Right hindlimb (tissue), 1 donor: ENCODE data around the gene MANF.
"Not testable (repeated sequence)": the region's sequence is repeated elsewhere in the genome, so short reads cannot be mapped to it uniquely, and the experiment has no call there.

ENCODE experiments used
- DNase-seq: peaks from one replicate; pipeline ENCODE4 v3.0.0-alpha.2; 2018

Gene MANF

GRCh38 chr3:51384726-51385473 is at the start of gene MANF:
Gene MANF, plus strand, starts transcription at chr3:51385291. Its CDS starts 52 bp downstream, at chr3:51385343.
- DNase-seq, result peak; percentile 99

DNA sequence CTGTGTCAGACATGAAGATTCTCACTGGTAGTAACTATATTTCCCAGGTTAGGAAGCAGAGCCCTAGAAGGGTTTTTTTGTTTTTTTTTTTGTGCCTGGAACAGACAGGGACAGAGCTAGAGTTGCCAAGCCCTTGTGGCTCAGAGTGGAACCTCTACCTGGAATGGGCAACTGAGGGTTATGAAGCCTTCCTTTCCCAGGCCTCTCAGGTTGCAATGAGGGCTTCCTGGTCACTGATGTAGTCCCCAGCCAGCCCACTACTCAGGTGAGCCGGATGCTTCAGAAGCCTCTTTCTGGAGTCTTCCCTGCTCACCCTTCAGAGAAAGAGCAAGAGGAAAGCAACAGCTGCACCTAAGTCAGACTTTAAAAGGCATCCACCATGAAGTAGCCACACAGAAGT is 48.8 kb upstream of the MANF start:
- no peak for DNase-seq

DNA sequence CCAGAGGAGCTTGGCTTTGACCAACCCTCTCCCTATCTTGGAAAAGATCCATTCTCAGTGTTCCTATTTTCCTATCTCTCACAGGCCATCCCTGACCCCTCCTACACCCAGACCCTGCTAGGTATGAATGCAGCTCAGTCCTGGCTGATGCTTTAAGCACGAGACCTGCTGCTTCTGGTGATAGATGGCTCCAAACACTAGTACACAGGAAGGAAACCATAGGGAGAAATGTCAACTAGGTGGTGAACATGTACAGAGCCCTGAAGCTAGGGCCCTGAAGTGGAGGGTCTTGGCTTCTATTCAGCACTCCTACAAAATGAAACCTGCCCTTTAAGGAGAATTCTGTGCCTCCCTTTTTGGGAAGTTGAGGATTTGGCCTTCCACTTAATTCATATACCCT is 47.4 kb upstream of the MANF start:
- DNase-seq, result no peak

- no peak for DNase-seq
Observed at GRCh38 chr3:51338632-51339031, 46.5 kb upstream of the MANF start.

DNA sequence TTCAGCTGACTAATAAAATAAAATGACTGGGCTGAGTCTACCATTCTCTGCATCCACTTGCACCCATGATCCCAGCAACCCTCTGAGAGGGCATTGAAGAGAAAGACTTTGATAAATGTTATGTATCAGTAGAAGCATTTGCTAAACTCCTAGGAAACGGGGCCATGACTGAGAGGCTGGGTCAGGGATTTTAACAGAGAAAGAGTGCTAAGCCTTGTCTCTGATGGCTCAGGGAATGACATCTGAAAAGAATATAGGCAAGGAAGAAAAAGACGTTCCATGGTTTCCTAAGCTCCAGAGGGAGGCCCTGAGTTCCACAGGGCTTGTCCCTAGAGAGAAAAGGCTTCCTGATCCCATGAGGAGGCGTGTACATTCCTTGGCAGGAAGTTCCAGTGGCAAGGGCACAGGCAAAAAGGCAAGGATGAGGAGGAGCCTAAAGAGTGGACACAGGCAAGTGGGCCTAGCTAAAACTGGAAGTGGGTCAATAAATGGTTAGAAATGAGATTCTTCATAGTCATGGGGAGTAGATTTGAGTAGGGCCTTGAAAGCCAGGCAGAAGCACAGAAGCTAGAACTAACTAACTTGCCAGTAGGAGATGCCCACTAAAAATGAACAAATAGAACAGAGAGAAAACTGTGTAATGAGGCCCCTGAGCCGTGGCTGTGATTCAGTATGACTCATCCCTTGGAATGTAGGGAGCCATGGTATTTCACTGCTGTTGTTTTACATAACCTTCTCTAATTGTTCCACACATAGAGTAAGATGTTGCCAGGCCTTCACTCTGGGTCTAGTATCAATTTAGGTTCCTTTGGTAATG is 44.9 kb upstream of the MANF start:
- no peak for DNase-seq

- peak; percentile 27 for DNase-seq
Observed at GRCh38 chr3:51340989-51341636, 44.0 kb upstream of the MANF start.

DNA sequence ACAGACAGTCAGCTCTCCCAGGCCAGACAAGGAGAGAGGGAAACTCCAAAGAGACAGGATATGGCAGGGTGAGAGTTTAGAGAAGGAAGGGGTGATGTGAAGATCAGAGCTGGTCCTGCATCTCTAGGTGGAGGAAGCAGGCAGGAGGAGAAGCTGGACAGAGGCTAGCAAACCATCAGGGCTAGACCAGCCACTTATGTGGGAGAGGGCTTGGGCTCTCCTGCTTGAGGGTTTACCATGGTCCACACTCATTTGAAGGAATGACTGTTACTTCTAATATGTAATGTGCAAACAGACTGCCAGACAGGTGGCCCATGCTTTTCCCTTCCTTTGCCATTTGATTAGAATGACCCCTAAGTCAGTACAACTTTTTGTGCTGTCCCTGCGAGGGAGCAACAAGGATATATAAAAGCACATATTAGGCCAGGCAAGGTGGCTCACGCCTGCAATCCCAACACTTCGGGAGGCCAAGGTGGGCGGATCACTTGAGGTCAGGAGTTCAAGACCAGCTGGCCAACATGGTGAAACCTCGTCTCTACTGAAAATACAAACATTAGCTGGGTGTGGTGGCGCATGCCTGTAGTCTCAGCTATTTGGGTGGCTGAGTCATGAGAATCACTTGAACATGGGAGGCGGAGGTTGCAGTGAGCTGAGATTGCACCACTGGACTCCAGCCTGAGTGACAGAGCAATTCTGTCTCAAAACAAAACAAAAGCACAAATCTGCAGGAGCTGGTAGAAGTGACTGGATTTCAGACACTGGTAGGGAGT is 41.0 kb upstream of the MANF start:
- no peak for DNase-seq

GRCh38 chr3:51350751-51351150 is 34.3 kb upstream of the MANF start:
- no peak for DNase-seq

DNA sequence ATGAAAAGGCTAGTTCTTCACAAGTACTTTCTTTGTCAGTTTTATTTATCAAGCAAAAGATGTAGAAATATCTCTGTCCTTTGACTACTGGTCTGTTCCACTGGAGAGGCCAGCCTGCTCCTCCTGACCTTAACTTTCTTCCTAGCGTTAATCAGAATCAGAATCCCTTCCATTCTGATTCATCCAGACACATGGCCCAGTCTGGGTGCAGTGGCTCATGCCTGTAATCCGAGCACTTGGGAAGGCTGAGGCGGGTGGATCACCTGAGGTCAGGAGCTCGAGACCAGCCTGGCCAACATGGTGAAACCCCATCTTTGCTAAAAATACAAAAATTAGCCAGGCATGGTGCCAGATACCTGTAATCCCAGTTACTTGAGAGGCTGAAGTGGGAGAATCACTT is 32.0 kb upstream of the MANF start:
- no peak for DNase-seq

GRCh38 chr3:51353691-51354090 is 31.4 kb upstream of the MANF start:
- no peak for DNase-seq

GRCh38 chr3:51354172-51354571 is 30.9 kb upstream of the MANF start:
- DNase-seq, result no peak

DNA sequence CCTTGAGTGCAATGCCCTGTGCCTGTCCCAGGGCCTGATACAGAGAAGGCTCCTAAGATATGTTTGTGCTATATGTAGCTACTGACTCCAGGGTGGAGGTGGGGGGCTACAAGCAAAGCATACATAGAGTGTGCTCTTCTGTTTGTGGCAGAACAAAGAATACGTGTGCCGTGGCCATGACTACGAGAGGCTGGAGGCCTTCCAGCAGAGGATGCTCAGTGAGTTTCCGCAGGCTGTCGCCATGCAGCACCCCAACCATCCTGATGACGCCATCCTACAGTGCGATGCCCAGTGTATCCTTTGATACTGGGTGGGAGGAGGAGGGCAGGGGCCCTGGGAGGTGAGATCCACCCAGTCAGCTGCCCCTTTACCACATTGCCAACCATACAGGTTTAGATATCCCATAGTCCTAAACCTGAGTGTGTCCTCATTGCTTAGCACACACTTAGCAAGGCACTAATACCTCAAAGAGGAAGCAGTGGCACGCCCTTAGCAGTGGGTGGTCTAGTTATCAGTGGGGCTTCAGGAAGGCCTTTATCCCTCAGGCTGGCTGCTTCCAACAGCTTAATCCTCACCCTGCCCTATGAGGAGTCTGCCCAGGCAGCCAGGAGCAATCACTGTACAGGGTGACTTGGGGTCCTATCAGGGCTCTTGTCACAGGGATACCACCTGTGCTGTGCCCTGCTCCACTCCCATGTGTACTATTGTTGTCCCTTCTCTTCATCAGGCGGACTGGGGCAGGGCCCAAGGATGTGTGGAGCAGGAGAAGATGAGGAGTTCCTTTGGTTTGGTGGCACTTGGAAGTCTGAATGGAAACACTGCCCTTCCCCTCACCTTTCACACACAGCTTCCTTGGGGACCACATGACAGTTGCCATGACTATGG is 30.1 kb upstream of the MANF start:
- DNase-seq, result no peak

GRCh38 chr3:51355891-51356578 is 29.1 kb upstream of the MANF start:
- DNase-seq, result no peak

DNA sequence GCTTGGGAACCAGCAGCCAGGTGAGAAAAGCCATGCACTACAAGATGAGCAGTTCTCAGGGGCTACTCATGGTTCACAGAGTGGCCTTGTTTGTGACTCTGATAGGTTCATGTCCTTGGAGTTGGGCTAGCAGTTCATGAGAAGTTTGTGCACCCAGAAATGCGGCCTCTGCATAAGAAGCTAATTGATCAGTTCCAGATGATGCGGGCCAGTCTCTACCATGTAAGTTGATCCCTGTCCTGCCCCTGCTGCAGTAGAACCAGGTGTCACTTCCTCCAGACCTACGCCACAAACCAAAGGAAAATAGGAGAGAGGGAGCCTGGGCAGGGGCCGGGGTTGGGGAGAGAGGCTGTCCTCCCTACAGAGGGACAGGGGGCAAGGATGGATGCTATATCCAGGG is 27.2 kb upstream of the MANF start:
- DNase-seq, result no peak

GRCh38 chr3:51358981-51359380 is 26.1 kb upstream of the MANF start:
- DNase-seq, result no peak

- no peak for DNase-seq
Observed at GRCh38 chr3:51360806-51361205, 24.3 kb upstream of the MANF start.

GRCh38 chr3:51361746-51362145 is 23.3 kb upstream of the MANF start:
- no peak for DNase-seq

DNA sequence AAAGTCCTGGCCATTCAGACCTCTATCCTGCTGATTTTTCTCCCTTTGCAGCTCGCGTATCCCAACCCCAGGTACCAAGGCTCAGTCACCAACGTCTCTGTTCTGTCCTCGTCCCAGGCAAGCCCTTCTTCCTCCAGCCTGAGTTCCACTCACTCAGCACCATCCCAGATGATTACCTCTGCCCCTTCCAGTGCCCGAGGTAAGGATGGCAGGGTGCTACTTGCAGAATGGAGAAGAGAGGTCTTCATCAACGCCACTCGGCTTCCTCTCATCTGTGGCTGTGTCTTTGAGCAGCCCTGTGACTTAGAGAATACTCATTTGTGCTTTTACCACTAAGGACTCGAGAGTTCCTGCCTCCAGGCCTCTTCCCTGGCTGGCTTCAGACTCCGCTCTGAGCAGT is 22.6 kb upstream of the MANF start:
- DNase-seq, result no peak

DNA sequence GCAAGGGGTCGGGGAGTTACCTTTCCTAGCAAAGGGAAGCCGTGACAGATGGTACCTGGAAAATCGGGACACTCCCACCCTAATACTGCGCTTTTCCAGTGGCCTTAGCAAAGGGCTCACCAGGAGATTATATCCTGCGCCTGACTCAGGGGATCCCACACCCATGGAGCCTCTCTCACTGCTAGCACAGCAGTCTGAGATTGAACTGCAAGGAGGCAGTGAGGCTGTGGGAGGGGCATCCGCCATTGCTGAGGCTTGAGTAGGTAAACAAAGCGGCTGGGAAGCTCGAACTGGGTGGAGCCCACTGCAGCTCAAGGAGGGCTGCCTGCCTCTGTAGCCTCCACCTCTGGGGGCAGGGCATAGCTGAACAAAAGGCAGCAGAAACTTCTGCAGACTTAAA is 16.8 kb upstream of the MANF start:
- not testable (repeated sequence) for DNase-seq

GRCh38 chr3:51371943-51372557 is 13.0 kb upstream of the MANF start:
- peak; percentile 57 for DNase-seq
